OCI-LY1 (cell line): ENCODE results near the gene TTC28.

Experiments
- CTCF ChIP-seq: fragments of 200-600 bp; sonication (generic), shearing (Covaris generic); IDR thresholded peaks from 2 replicates; pipeline ENCODE4 v1.5.1; 2017; ENCODE audit warnings: mild to moderate bottlenecking, antibody characterized with exemption, low read length, moderate library complexity, mixed read lengths
- EZH2 ChIP-seq: fragments of 200-600 bp; sonication (generic), shearing (Covaris generic); IDR thresholded peaks from 2 replicates; pipeline ENCODE4 v1.8.0; 2017; ENCODE audit warnings: borderline replicate concordance, mixed run types, mild to moderate bottlenecking, antibody characterized with exemption, low read length, moderate library complexity, mixed read lengths

GRCh38 chr22:28358312-28358711 is 321.3 kb downstream of the TTC28 start:
- TF ChIP-seq CTCF = no peak
- TF ChIP-seq EZH2 = no peak
